ENCODE data around the gene UXS1. TPM values are rescaled to one million over a fixed set of nuclear protein-coding genes. Genes with fewer than 3 reads are reported as not detected.
"Not testable (repeated sequence)": the region's sequence is repeated elsewhere in the genome, so short reads cannot be mapped to it uniquely, and the experiment has no call there.

UXS1 gene
- total and polyA plus RNA-seq, 9 of the 15 experiments (the other 6 are each of a cell fraction or from before 2014, with no cell fraction given), result 5.8 to 25.8 (median 15.0) TPM

GRCh38 chr2:106222057-106222456, 28.0 kb upstream of the UXS1 start:
- in situ Hi-C loops (cut with MboI); H3K4me1 ChIP-seq (replicated peaks in 1 of 2; ENCODE audit: control insufficient read depth in 2 of 2, insufficient read depth in 2 of 2, low read length in 2 of 2); H3K9ac ChIP-seq (ENCODE audit: insufficient read depth in 1 of 2, low read depth in 2 of 2, low read length in 2 of 2); H3K4me2 ChIP-seq (ENCODE audit: insufficient read depth, low read length); H3K27ac ChIP-seq (ENCODE audit: extremely low read depth, low read depth, low read length); POLR2A ChIA-PET; intact Hi-C loops (cut with micrococcal nuclease); BruUV-seq (replicated peaks); H3K9me1 ChIP-seq (ENCODE audit: control insufficient read depth, insufficient read depth, low read length); H3K79me2 ChIP-seq (ENCODE audit: control insufficient read depth, insufficient read depth, low read length); H2AFZ ChIP-seq (ENCODE audit: low read depth, low read length); H3K4me3 ChIP-seq; ATAC-seq; DNase-seq (ENCODE audit: extremely low read depth in 1 of 4, low spot score in 3 of 4); CTCF ChIA-PET (ENCODE audit: low intra/inter-chr PET ratio); FAIRE-seq; H4K20me1 ChIP-seq (replicated peaks; ENCODE audit: control insufficient read depth, insufficient read depth, low read length); H3K36me3 ChIP-seq (ENCODE audit: control insufficient read depth, insufficient read depth, low read length); H3K27me3 ChIP-seq (ENCODE audit: control insufficient read depth in 2 of 2, insufficient read depth in 2 of 2, low read length in 2 of 2); H3K9me3 ChIP-seq (replicated peaks; ENCODE audit: control insufficient read depth, insufficient read depth, low read depth, low read length); TF ChIP-seq CEBPG (CRISPR knock-in tag; IDR thresholded peaks at IDR 0.05): not testable (repeated sequence)
- WGBS (ENCODE audit: insufficient coverage, low coverage, missing lambda C conversion rate), result 50% methylated on average over 5 of the region's 5 CpGs
- peak; percentile 48 for TF ChIP-seq C11orf30 (IDR thresholded peaks at IDR 0.05; ENCODE audit: low read depth)
- peak; percentile 36; the same call in 1 of the 2 replicates for TF ChIP-seq MAFG (tag; conservative IDR thresholded peaks at IDR 0.05)
- TF ChIP-seq CEBPG (tag; conservative IDR thresholded peaks at IDR 0.05 in 1 of 2, IDR thresholded peaks at IDR 0.05 in 1 of 2), result peak in 1 of 2 experiments; percentile 28; a peak in 1 of 4 replicates
- TF ChIP-seq ZNF316 (IDR thresholded peaks at IDR 0.05), result peak; percentile 77

- 23% methylated on average over 3 of the region's 3 CpGs for WGBS (ENCODE audit: insufficient coverage, low coverage, missing lambda C conversion rate)
- H3K27me3 ChIP-seq (ENCODE audit: control insufficient read depth in 2 of 2, insufficient read depth in 2 of 2, low read length in 2 of 2), result no peaks in the 10 kb centered on the region
- H3K9me3 ChIP-seq (replicated peaks; ENCODE audit: control insufficient read depth, insufficient read depth, low read depth, low read length), result no peaks in the 10 kb centered on the region
- no peaks in the 10 kb centered on the region for H3K36me3 ChIP-seq (ENCODE audit: control insufficient read depth, insufficient read depth, low read length)
- no peaks in the 10 kb centered on the region for H3K9me1 ChIP-seq (ENCODE audit: control insufficient read depth, insufficient read depth, low read length)
- ChIA-PET POLR2A (no interaction called here), CTCF (ENCODE audit: low intra/inter-chr PET ratio) (no interaction called here)
- no TSS peak for BruUV-seq (replicated peaks)
- H2AFZ ChIP-seq (ENCODE audit: low read depth, low read length), result peak overlapping the region; percentile 79
- H3K79me2 ChIP-seq (ENCODE audit: control insufficient read depth, insufficient read depth, low read length), result no peaks in the 10 kb centered on the region
- no peaks in the 10 kb centered on the region for H3K4me1 ChIP-seq (replicated peaks in 1 of 2; ENCODE audit: control insufficient read depth in 2 of 2, insufficient read depth in 2 of 2, low read length in 2 of 2)
- peak; percentile 42 for ATAC-seq
- peak overlapping the region; percentile 63 for H3K4me2 ChIP-seq (ENCODE audit: insufficient read depth, low read length)
- in situ Hi-C loops (cut with MboI), result no loop called here
- H3K27ac ChIP-seq (ENCODE audit: extremely low read depth, low read depth, low read length), result no peak overlapping the region
- no peak overlapping the region for H3K9ac ChIP-seq (ENCODE audit: insufficient read depth in 1 of 2, low read depth in 2 of 2, low read length in 2 of 2)
- H4K20me1 ChIP-seq (replicated peaks; ENCODE audit: control insufficient read depth, insufficient read depth, low read length), result no peaks in the 10 kb centered on the region
- no peak for DNase-seq (ENCODE audit: extremely low read depth in 1 of 4, low spot score in 3 of 4)
- no peak for FAIRE-seq
- no peak overlapping the region for H3K4me3 ChIP-seq
- intact Hi-C loops (cut with micrococcal nuclease), result no loop called here
- no peak for TF ChIP-seq TAF7 (tag; IDR thresholded peaks at IDR 0.05)
- TF ChIP-seq CHD2 (IDR thresholded peaks at IDR 0.05; ENCODE audit: low read depth, low read length), result 0 out of 2 replicates have a peak, but pooled peaks have one; percentile 2
- no peak for TF ChIP-seq SIRT6 (IDR thresholded peaks at IDR 0.05; ENCODE audit: low read depth, low read length)
- no peak for TF ChIP-seq SFPQ (IDR thresholded peaks at IDR 0.05; ENCODE audit: low read depth, low read length)
- TF ChIP-seq, protein P1, sequence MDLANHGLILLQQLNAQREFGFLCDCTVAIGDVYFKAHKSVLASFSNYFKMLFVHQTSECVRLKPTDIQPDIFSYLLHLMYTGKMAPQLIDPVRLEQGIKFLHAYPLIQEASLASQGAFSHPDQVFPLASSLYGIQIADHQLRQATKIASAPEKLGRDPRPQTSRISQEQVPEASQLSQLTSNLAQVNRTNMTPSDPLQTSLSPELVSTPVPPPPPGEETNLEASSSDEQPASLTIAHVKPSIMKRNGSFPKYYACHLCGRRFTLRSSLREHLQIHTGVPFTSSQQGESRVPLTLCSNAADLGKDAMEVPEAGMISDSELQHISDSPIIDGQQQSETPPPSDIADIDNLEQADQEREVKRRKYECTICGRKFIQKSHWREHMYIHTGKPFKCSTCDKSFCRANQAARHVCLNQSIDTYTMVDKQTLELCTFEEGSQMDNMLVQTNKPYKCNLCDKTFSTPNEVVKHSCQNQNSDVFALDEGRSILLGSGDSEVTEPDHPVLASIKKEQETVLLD (IDR thresholded peaks at IDR 0.05), result no peak
- no peak for TF ChIP-seq ZNF830 (CRISPR knock-in tag; IDR thresholded peaks at IDR 0.05)
Observed at GRCh38 chr2:106219813-106220212, 25.7 kb upstream of the UXS1 start.

Measured in K562 (cell line).